Activated T-cell treated with anti-CD3 and anti-CD28 coated beads, Interleukin-2, amount 50 U/mL, for 72 hours (primary cell): ENCODE data around the gene METTL14. TPM values are rescaled to one million over a fixed set of nuclear protein-coding genes. Genes with fewer than 3 reads are reported as not detected.

Experiments used
- total RNA-seq, 2 donors: library from RNA; stranded (reverse); gene quantifications; one replicate each; pipeline ENCODE4 v1.2.3, GENCODE V29; 2022

METTL14 gene
- total RNA-seq, 2 donors from 2014 or later, result 50.0 to 55.7 TPM

Other genes with a start within 250 kb of the METTL14 start
- gene SEC24D, start 150.7 kb downstream of the METTL14 start, total RNA-seq, result 10 to 100 TPM; 41.5 to 60.4 TPM
- under 1 TPM; 0.31 to 0.35 TPM for gene SYNPO2, start 203.5 kb downstream of the METTL14 start, total RNA-seq